HepG2 (cell line): ENCODE measurements around the gene GRIK4. TPM values are rescaled to one million over a fixed set of nuclear protein-coding genes. Genes with fewer than 3 reads are reported as not detected.
A peak's percentile ranks its signal among the peaks of the same experiment; 100 is the strongest.

ENCODE experiments used
- ATAC-seq: fragments of 200-7000 bp; cut with Tn5 transposase; 3 replicates; pipeline ENCODE4 v1.9.1; 2020; ENCODE audit warnings: mild to moderate bottlenecking, moderate library complexity
- BruUV-seq: library from RNA; stranded (reverse); fragments of 400-500 nt; replicated peaks from 2 replicates; lab custom pipeline; 2021; lab: Mats Ljungman, UMichigan
- CTCF ChIA-PET: fragments of 300-600 bp; formaldehyde crosslinking; extraction: SDS; loops from one replicate; lab custom pipeline; 2021; ENCODE audit warnings: low total read pairs, inconsistent platforms, low intra/inter-chr PET ratio; lab: Yijun Ruan, JAX
- POLR2A ChIA-PET: fragments of 350-600 bp; sonication (Branson Sonifier 250); formaldehyde crosslinking; loops from one replicate; lab custom pipeline; 2020; ENCODE audit warnings: antibody characterized with exemption, inconsistent platforms; lab: Yijun Ruan, JAX
- DNase-seq: peaks from one replicate; pipeline ENCODE4 v3.0.0-alpha.2; 2015; ENCODE audit warnings: low spot score
- FAIRE-seq: peaks from 3 replicates; lab custom pipeline; 2011; peaks lifted over from hg19 to GRCh38; lab: Jason Lieb, UNC
- H2AFZ ChIP-seq: one replicate; pipeline ENCODE4 v1.6.1; 2011; ENCODE audit warnings: low read length, inconsistent platforms
- H3K27ac ChIP-seq: fragments of 300-600 bp; 3 replicates; pipeline ENCODE4 v1.8.0; 2011; ENCODE audit warnings: mixed run types, mild to moderate bottlenecking, mixed read lengths, low read length, inconsistent platforms; ENCODE audit not compliant: insufficient read depth; ENCODE audit errors: extremely low read length
- H3K27me3 ChIP-seq, 2 experiments: fragments of 200-600 bp in 1 of 2; 2 replicates in 1 of 2; 3 replicates in 1 of 2; pipeline versions ENCODE4 v1.6.0 to v1.8.0; 2011; ENCODE audit warnings: low read length in 2 of 2, mild to moderate bottlenecking in 2 of 2, moderate library complexity in 2 of 2, inconsistent platforms in 1 of 2; ENCODE audit not compliant: insufficient read depth in 2 of 2, control insufficient read depth in 1 of 2
- H3K36me3 ChIP-seq, 2 experiments: fragments of 200-600 bp in 1 of 2; replicated peaks in 1 of 2; 2 replicates in 1 of 2; 3 replicates in 1 of 2; pipeline versions ENCODE4 v1.5.1 to v1.8.0; 2011; ENCODE audit warnings: low read length in 2 of 2, inconsistent platforms in 1 of 2; ENCODE audit not compliant: insufficient read depth in 2 of 2, control insufficient read depth in 1 of 2
- H3K4me1 ChIP-seq: 2 replicates; pipeline ENCODE4 v1.5.1; 2012; ENCODE audit warnings: low read length, inconsistent platforms; ENCODE audit not compliant: insufficient read depth
- H3K4me2 ChIP-seq: 2 replicates; pipeline ENCODE4 v1.6.0; 2011; ENCODE audit warnings: low read depth, low read length, inconsistent platforms
- H3K4me3 ChIP-seq, 3 experiments: fragments of 200-600 bp in 1 of 3; sonication (generic), shearing (Covaris generic) in 1 of 3; replicated peaks in 1 of 3; 2 replicates each; pipeline ENCODE4 v1.5.1; 2011 to 2016; ENCODE audit warnings: low read length in 3 of 3, inconsistent platforms in 2 of 3, low read depth in 2 of 3, mild to moderate bottlenecking in 2 of 3, control low read depth in 1 of 3, mixed read lengths in 1 of 3; ENCODE audit not compliant: insufficient read depth in 1 of 3
- H3K79me2 ChIP-seq: one replicate; pipeline ENCODE4 v1.6.1; 2011; ENCODE audit warnings: low read length, inconsistent platforms; ENCODE audit not compliant: insufficient read depth
- H3K9ac ChIP-seq: 2 replicates; pipeline ENCODE4 v1.6.0; 2011; ENCODE audit warnings: mild to moderate bottlenecking, low read depth, low read length, inconsistent platforms; ENCODE audit not compliant: insufficient read depth
- H3K9me3 ChIP-seq: 2 replicates; pipeline ENCODE4 v1.5.1; 2012; ENCODE audit warnings: mild to moderate bottlenecking, low read length
- H4K20me1 ChIP-seq: 2 replicates; pipeline ENCODE4 v1.6.0; 2011; ENCODE audit warnings: inconsistent platforms, mild to moderate bottlenecking, low read length, moderate library complexity; ENCODE audit not compliant: insufficient read depth
- BRCA1 ChIP-seq: sonication (generic); formaldehyde crosslinking; IDR thresholded peaks from 2 replicates; pipeline ENCODE4 v1.4.0; 2020; ENCODE audit warnings: missing genetic modification reagents
- ESRRA ChIP-seq: sonication (generic); formaldehyde crosslinking; IDR thresholded peaks from 2 replicates; pipeline ENCODE4 v1.5.1; 2020; ENCODE audit warnings: mild to moderate bottlenecking, low read depth, missing genetic modification reagents
- GTF2F1 ChIP-seq: fragments of 150-350 bp; IDR thresholded peaks from 2 replicates; pipeline ENCODE4 v1.6.1; 2014; ENCODE audit warnings: low read length
- HOXA3 ChIP-seq: sonication (generic); formaldehyde crosslinking; IDR thresholded peaks from 2 replicates; pipeline ENCODE4 v1.5.0; 2020; ENCODE audit warnings: missing genetic modification reagents
- HOXA5 ChIP-seq: sonication (generic); formaldehyde crosslinking; IDR thresholded peaks from 2 replicates; pipeline ENCODE4 v1.4.0; 2020; ENCODE audit warnings: missing genetic modification reagents
- KAT7 ChIP-seq: IDR thresholded peaks from 2 replicates; pipeline ENCODE4 v1.6.1; 2018; ENCODE audit warnings: borderline replicate concordance, missing compliant biosample characterization
- MAFF ChIP-seq: IDR thresholded peaks from 2 replicates; pipeline ENCODE4 v1.6.1; 2011; ENCODE audit warnings: low read depth, low read length, improper control_type of control experiment
- NFE2L2 ChIP-seq: fragments of 150-350 bp; IDR thresholded peaks from 2 replicates; pipeline ENCODE4 v1.6.1; 2014; ENCODE audit warnings: low read length
- NFYB ChIP-seq: sonication (generic); formaldehyde crosslinking; IDR thresholded peaks from 2 replicates; pipeline ENCODE4 v1.4.0; 2020; ENCODE audit warnings: missing genetic modification reagents
- SALL2 ChIP-seq: sonication (generic); formaldehyde crosslinking; IDR thresholded peaks from 2 replicates; pipeline ENCODE4 v1.8.1; 2023; ENCODE audit warnings: mild to moderate bottlenecking, missing genetic modification reagents, inconsistent platforms
- TBX2 ChIP-seq: sonication (generic); formaldehyde crosslinking; IDR thresholded peaks from 2 replicates; pipeline ENCODE4 v1.5.0; 2020; ENCODE audit warnings: missing genetic modification reagents, mild to moderate bottlenecking, borderline replicate concordance
- ZFP1 ChIP-seq: IDR thresholded peaks from 2 replicates; pipeline ENCODE4 v1.6.1; 2016
- ZNF292 ChIP-seq: sonication (generic); formaldehyde crosslinking; IDR thresholded peaks from 2 replicates; pipeline ENCODE4 v1.8.1; 2022; ENCODE audit warnings: mild to moderate bottlenecking, low read depth, missing genetic modification reagents, borderline replicate concordance
- ZNF383 ChIP-seq: sonication (generic); formaldehyde crosslinking; IDR thresholded peaks from 2 replicates; pipeline ENCODE4 v1.4.0; 2020; ENCODE audit warnings: missing genetic modification reagents, mild to moderate bottlenecking, borderline replicate concordance
- ZNF430 ChIP-seq: sonication (generic); formaldehyde crosslinking; IDR thresholded peaks from 2 replicates; pipeline ENCODE4 v1.9.0; 2021; ENCODE audit warnings: mild to moderate bottlenecking, missing genetic modification reagents
- ZNF441 ChIP-seq: sonication (generic); formaldehyde crosslinking; IDR thresholded peaks from 2 replicates; pipeline ENCODE4 v1.7.0; 2021; ENCODE audit warnings: missing genetic modification reagents, borderline replicate concordance
- ZSCAN21 ChIP-seq: sonication (generic); formaldehyde crosslinking; IDR thresholded peaks from 2 replicates; pipeline ENCODE4 v1.8.0; 2022; ENCODE audit warnings: mild to moderate bottlenecking, missing genetic modification reagents, moderate library complexity, borderline replicate concordance
- WGBS: methylation state at CpG from one replicate; pipeline ENCODE4 v1.1.6; 2017; ENCODE audit warnings: low lambda C conversion rate; 5-methylcytosine and 5-hydroxymethylcytosine counted together
- in situ Hi-C: cut with HindIII; loops from 2 replicates; pipeline ENCODE4 v1.10.0; 2017; ENCODE audit warnings: low pct_unique_long_range_greater_than_20kb; ENCODE audit not compliant: extremely low pct_ligation_motif_present
- intact Hi-C: fragments of 100-400 bp; cut with micrococcal nuclease; formaldehyde crosslinking; loops from one replicate; pipeline ENCODE4 v1.10.0; 2022; ENCODE audit not compliant: unreplicated experiment
- polyA plus RNA-seq, 8 experiments: library from polyadenylated mRNA; depleted of rRNA in 3 of 8; stranded (reverse) in 7 of 8; unstranded in 1 of 8; fragments of >200 nt; fragmentation: Illumina TruSeq in 4 of 8; extraction: Trizol in 4 of 8; gene quantifications; 2 replicates each; pipeline versions ENCODE4 v1.2.1 to v1.2.3, GENCODE V29; 2011 to 2016; ENCODE audit warnings: low read depth in 4 of 8, missing spikeins in 1 of 8, mixed read lengths in 1 of 8; ENCODE audit not compliant: insufficient read depth in 1 of 8
- total RNA-seq, 5 experiments: library from RNA; depleted of rRNA; stranded (reverse); fragments of >200 nt; fragmentation: Illumina TruSeq; extraction: Trizol; gene quantifications; 2 replicates each; pipeline ENCODE4 v1.2.3, GENCODE V29; 2016; ENCODE audit warnings: low read depth in 1 of 5
- TF ChIP-seq, protein P1 (sequence below): sonication (generic); formaldehyde crosslinking; IDR thresholded peaks from 2 replicates; pipeline ENCODE4 v1.8.1; 2023; ENCODE audit warnings: mild to moderate bottlenecking, moderate library complexity, missing genetic modification reagents
- TF ChIP-seq, protein P2 (sequence below): sonication (generic); formaldehyde crosslinking; IDR thresholded peaks from 2 replicates; pipeline ENCODE4 v1.8.1; 2023; ENCODE audit warnings: mild to moderate bottlenecking, missing genetic modification reagents

Gene GRIK4
- total and polyA plus RNA-seq, 2 of the 13 experiments (the other 11 are each of a cell fraction or from before 2014, with no cell fraction given), result 0.04 to 0.07 TPM

- no peaks in the 10 kb centered on the region for H3K36me3 ChIP-seq
- no TSS peak for BruUV-seq
- FAIRE-seq (no peak), ATAC-seq (no peak), DNase-seq (no peak)
- 0 out of 5 replicates have a peak, but pooled peaks cover 0 to 4% of the 10 kb centered on the region in 2 experiments for H3K27me3 ChIP-seq
- WGBS, result 0% methylated on average over 2 of the region's 2 CpGs
- no peak overlapping the region for H3K4me2 ChIP-seq
- ChIA-PET POLR2A (no interaction called here), CTCF (no interaction called here)
- H3K9ac ChIP-seq, result no peak overlapping the region
- no peak overlapping the region for H3K27ac ChIP-seq
- no peak for TF ChIP-seq SALL2 (CRISPR knock-in tag)
- no peak for TF ChIP-seq ZNF292 (CRISPR knock-in tag)
- TF ChIP-seq BRCA1 (CRISPR knock-in tag), result no peak
- no peak for TF ChIP-seq ZNF430
- no peak for TF ChIP-seq MAFF
- no peak overlapping the region for H2AFZ ChIP-seq
- intact Hi-C loops, result no loop called here
- no peak overlapping the region for H3K4me3 ChIP-seq
- in situ Hi-C loops, result loop anchor here (5.0 kb wide), 1 partner anchor 170 kb away; no protein-coding TSS in a partner anchor
- peaks cover 14% of the 10 kb centered on the region for H3K9me3 ChIP-seq
- no peaks in the 10 kb centered on the region for H3K4me1 ChIP-seq
- no peaks in the 10 kb centered on the region for H3K79me2 ChIP-seq
- no peaks in the 10 kb centered on the region for H4K20me1 ChIP-seq
Observed at GRCh38 chr11:120942701-120943100, 431.2 kb downstream of the GRIK4 start.

DNA sequence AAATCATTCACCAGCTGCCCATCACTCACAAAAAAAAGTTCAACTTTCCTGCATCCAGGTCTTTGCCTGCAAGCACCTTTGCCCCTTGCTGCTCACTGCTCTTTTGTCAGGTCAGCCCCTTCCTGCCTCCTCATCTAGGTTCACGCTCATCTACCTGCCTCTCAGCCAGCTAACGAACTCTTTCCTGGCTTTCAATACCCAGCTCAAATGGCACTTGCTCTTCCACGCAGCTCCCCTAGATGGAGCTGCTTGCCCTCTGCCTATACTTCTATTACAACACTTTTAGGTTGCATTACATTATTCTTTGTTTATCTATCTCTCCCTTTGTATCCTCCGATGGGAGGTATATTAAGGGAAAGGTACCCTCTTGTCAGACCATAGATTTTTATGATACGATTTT is 433.5 kb downstream of the GRIK4 start:
- Histone ChIP-seq H3K4me2 (no peak overlapping the region), H3K4me1 (no peaks in the 10 kb centered on the region), H3K79me2 (no peaks in the 10 kb centered on the region), H4K20me1 (no peaks in the 10 kb centered on the region), H3K4me3 (no peak overlapping the region), H3K27me3 (no peaks in the 10 kb centered on the region), H3K36me3 (no peaks in the 10 kb centered on the region), H3K27ac (no peak overlapping the region), H3K9ac (no peak overlapping the region), H3K9me3 (peaks cover 14% of the 10 kb centered on the region), H2AFZ (no peak overlapping the region)
- CTCF ChIA-PET, result no interaction called here
- DNase-seq, result no peak
- BruUV-seq, result no TSS peak
- no peak for ATAC-seq
- intact Hi-C loops (no loop called here), in situ Hi-C loops (no loop called here)
- FAIRE-seq, result no peak
- WGBS, result 53% methylated on average over 5 of the region's 5 CpGs
- POLR2A ChIA-PET, result no interaction called here
- TF ChIP-seq, protein P1, sequence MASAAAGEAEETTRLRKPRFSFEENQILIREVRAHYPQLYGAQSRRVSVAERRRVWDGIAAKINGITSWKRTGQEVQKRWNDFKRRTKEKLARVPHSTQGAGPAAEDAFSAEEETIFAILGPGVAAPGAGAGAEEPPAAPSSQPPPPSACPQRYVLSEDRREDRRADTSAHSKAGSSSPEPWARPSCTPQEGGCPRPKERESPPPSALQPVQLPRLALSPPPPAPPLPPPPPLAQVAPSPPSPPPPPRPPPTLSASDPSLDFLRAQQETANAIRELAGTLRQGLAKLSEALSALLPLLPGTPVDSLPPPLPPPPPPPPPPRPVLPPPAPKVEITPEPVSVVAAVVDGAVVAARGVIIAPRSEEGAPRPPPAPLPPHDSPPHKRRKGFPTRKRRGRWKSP (CRISPR knock-in tag), result no peak
- TF ChIP-seq TBX2 (CRISPR knock-in tag), result no peak
- TF ChIP-seq NFYB (CRISPR knock-in tag), result no peak
- no peak for TF ChIP-seq HOXA5 (CRISPR knock-in tag)
- TF ChIP-seq ZFP1 (CRISPR knock-in tag), result peak; percentile 100
- TF ChIP-seq ESRRA (CRISPR knock-in tag), result no peak
- no peak for TF ChIP-seq ZNF383 (CRISPR knock-in tag)
- TF ChIP-seq HOXA3 (CRISPR knock-in tag), result no peak
- TF ChIP-seq NFE2L2, result no peak
- TF ChIP-seq, protein P2, sequence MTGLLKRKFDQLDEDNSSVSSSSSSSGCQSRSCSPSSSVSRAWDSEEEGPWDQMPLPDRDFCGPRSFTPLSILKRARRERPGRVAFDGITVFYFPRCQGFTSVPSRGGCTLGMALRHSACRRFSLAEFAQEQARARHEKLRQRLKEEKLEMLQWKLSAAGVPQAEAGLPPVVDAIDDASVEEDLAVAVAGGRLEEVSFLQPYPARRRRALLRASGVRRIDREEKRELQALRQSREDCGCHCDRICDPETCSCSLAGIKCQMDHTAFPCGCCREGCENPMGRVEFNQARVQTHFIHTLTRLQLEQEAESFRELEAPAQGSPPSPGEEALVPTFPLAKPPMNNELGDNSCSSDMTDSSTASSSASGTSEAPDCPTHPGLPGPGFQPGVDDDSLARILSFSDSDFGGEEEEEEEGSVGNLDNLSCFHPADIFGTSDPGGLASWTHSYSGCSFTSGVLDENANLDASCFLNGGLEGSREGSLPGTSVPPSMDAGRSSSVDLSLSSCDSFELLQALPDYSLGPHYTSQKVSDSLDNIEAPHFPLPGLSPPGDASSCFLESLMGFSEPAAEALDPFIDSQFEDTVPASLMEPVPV (CRISPR knock-in tag), result no peak
- no peak for TF ChIP-seq GTF2F1
- TF ChIP-seq ZSCAN21 (CRISPR knock-in tag), result no peak
- TF ChIP-seq ZNF441, result no peak
- no peak for TF ChIP-seq KAT7 (CRISPR knock-in tag)
